ENCODE data around the gene PRDM13. TPM values are rescaled to one million over a fixed set of nuclear protein-coding genes. Genes with fewer than 3 reads are reported as not detected.
"Not testable (repeated sequence)": the region's sequence is repeated elsewhere in the genome, so short reads cannot be mapped to it uniquely, and the experiment has no call there.

The PRDM13 gene
- polyA plus RNA-seq, 1 donor: 0.03 TPM

- H3K4me3 ChIP-seq (ENCODE audit: low read length): peak overlapping the region; percentile 41
- H3K27me3 ChIP-seq (ENCODE audit: control insufficient read depth, insufficient read depth, low read length): peaks cover 82% of the 10 kb centered on the region
- H3K9me3 ChIP-seq (ENCODE audit: control insufficient read depth, low read depth, low read length): peaks cover 8% of the 10 kb centered on the region
- H3K4me1 ChIP-seq (ENCODE audit: control insufficient read depth, insufficient read depth, low read length): peaks cover 7% of the 10 kb centered on the region
- H3K27ac ChIP-seq (ENCODE audit: low read length): no peak overlapping the region
- DNase-seq: peak; percentile 48 to 69
- no CpG with 5 or more reads among the region's 52 CpGs for WGBS (ENCODE audit: insufficient coverage, low lambda C conversion rate)
- H3K36me3 ChIP-seq (ENCODE audit: control insufficient read depth, insufficient read depth, low read length): no peaks in the 10 kb centered on the region
Observed at GRCh38 chr6:99588618-99589289, 17.9 kb upstream of the PRDM13 start.

- peaks cover 85% of the 10 kb centered on the region for H3K27me3 ChIP-seq (ENCODE audit: control insufficient read depth, insufficient read depth, low read length)
- H3K27ac ChIP-seq (ENCODE audit: low read length): no peak overlapping the region
- no peak for DNase-seq
- WGBS (ENCODE audit: insufficient coverage, low lambda C conversion rate): no CpG with 5 or more reads among the region's 21 CpGs
- H3K36me3 ChIP-seq (ENCODE audit: control insufficient read depth, insufficient read depth, low read length): no peaks in the 10 kb centered on the region
- H3K4me3 ChIP-seq (ENCODE audit: low read length): peak overlapping the region; percentile 41
- peaks cover 7% of the 10 kb centered on the region for H3K4me1 ChIP-seq (ENCODE audit: control insufficient read depth, insufficient read depth, low read length)
- peaks cover 8% of the 10 kb centered on the region for H3K9me3 ChIP-seq (ENCODE audit: control insufficient read depth, low read depth, low read length)
Observed at GRCh38 chr6:99589290-99589672, 17.4 kb upstream of the PRDM13 start.

GRCh38 chr6:99589907-99590493, 16.6 kb upstream of the PRDM13 start:
- Histone ChIP-seq H3K4me1 (ENCODE audit: control insufficient read depth, insufficient read depth, low read length) (peaks cover 7% of the 10 kb centered on the region), H3K9me3 (ENCODE audit: control insufficient read depth, low read depth, low read length) (peaks cover 11% of the 10 kb centered on the region), H3K36me3 (ENCODE audit: control insufficient read depth, insufficient read depth, low read length) (no peaks in the 10 kb centered on the region), H3K27me3 (ENCODE audit: control insufficient read depth, insufficient read depth, low read length) (peaks cover 88% of the 10 kb centered on the region), H3K4me3 (ENCODE audit: low read length) (no peak overlapping the region), H3K27ac (ENCODE audit: low read length) (no peak overlapping the region)
- no peak for DNase-seq
- 13% methylated on average over 1 of the region's 10 CpGs for WGBS (ENCODE audit: insufficient coverage, low lambda C conversion rate)

- no CpG with 5 or more reads among the region's 63 CpGs for WGBS (ENCODE audit: insufficient coverage, low lambda C conversion rate)
Observed at GRCh38 chr6:99590728-99591672, 15.6 kb upstream of the PRDM13 start.

GRCh38 chr6:99591673-99592364, 14.8 kb upstream of the PRDM13 start:
- Histone ChIP-seq H3K9me3 (ENCODE audit: control insufficient read depth, low read depth, low read length) (peaks cover 11% of the 10 kb centered on the region), H3K36me3 (ENCODE audit: control insufficient read depth, insufficient read depth, low read length) (no peaks in the 10 kb centered on the region), H3K4me3 (ENCODE audit: low read length) (no peak overlapping the region), H3K27ac (ENCODE audit: low read length) (no peak overlapping the region), H3K27me3 (ENCODE audit: control insufficient read depth, insufficient read depth, low read length) (peaks cover 87% of the 10 kb centered on the region), H3K4me1 (ENCODE audit: control insufficient read depth, insufficient read depth, low read length) (peaks cover 7% of the 10 kb centered on the region)
- DNase-seq: no peak
- WGBS (ENCODE audit: insufficient coverage, low lambda C conversion rate): 18% methylated on average over 3 of the region's 6 CpGs

More at GRCh38 chr6:99590728-99591672, 15.6 kb upstream of the PRDM13 start:
- DNase-seq: no peak
- Histone ChIP-seq H3K4me3 (ENCODE audit: low read length) (no peak overlapping the region), H3K36me3 (ENCODE audit: control insufficient read depth, insufficient read depth, low read length) (no peaks in the 10 kb centered on the region), H3K4me1 (ENCODE audit: control insufficient read depth, insufficient read depth, low read length) (peaks cover 7% of the 10 kb centered on the region), H3K9me3 (ENCODE audit: control insufficient read depth, low read depth, low read length) (peaks cover 11% of the 10 kb centered on the region), H3K27ac (ENCODE audit: low read length) (no peak overlapping the region), H3K27me3 (ENCODE audit: control insufficient read depth, insufficient read depth, low read length) (peaks cover 85% of the 10 kb centered on the region)

GRCh38 chr6:99592900-99593299, 13.7 kb upstream of the PRDM13 start:
- 40% methylated on average over 1 of the region's 1 CpG for WGBS (ENCODE audit: insufficient coverage, low lambda C conversion rate)
- no peak for DNase-seq
- Histone ChIP-seq H3K27me3 (ENCODE audit: control insufficient read depth, insufficient read depth, low read length) (peaks cover 89% of the 10 kb centered on the region), H3K36me3 (ENCODE audit: control insufficient read depth, insufficient read depth, low read length) (no peaks in the 10 kb centered on the region), H3K27ac (ENCODE audit: low read length) (no peak overlapping the region), H3K4me3 (ENCODE audit: low read length) (no peak overlapping the region), H3K4me1 (ENCODE audit: control insufficient read depth, insufficient read depth, low read length) (peaks cover 7% of the 10 kb centered on the region), H3K9me3 (ENCODE audit: control insufficient read depth, low read depth, low read length) (peaks cover 11% of the 10 kb centered on the region)

GRCh38 chr6:99594696-99595095, 11.9 kb upstream of the PRDM13 start:
- H3K27me3 ChIP-seq (ENCODE audit: control insufficient read depth, insufficient read depth, low read length): peaks cover 86% of the 10 kb centered on the region
- not testable (repeated sequence) for H3K27ac ChIP-seq (ENCODE audit: low read length); H3K36me3 ChIP-seq (ENCODE audit: control insufficient read depth, insufficient read depth, low read length); H3K4me3 ChIP-seq (ENCODE audit: low read length); DNase-seq; H3K9me3 ChIP-seq (ENCODE audit: control insufficient read depth, low read depth, low read length); H3K4me1 ChIP-seq (ENCODE audit: control insufficient read depth, insufficient read depth, low read length)
- WGBS (ENCODE audit: insufficient coverage, low lambda C conversion rate): no CpG with 5 or more reads among the region's 8 CpGs

- Histone ChIP-seq H3K4me1 (ENCODE audit: control insufficient read depth, insufficient read depth, low read length) (peaks cover 12% of the 10 kb centered on the region), H3K27me3 (ENCODE audit: control insufficient read depth, insufficient read depth, low read length) (peaks cover 92% of the 10 kb centered on the region), H3K27ac (ENCODE audit: low read length) (no peak overlapping the region), H3K4me3 (ENCODE audit: low read length) (no peak overlapping the region), H3K36me3 (ENCODE audit: control insufficient read depth, insufficient read depth, low read length) (no peaks in the 10 kb centered on the region), H3K9me3 (ENCODE audit: control insufficient read depth, low read depth, low read length) (peaks cover 12% of the 10 kb centered on the region)
- DNase-seq: no peak
- WGBS (ENCODE audit: insufficient coverage, low lambda C conversion rate): 0% methylated on average over 4 of the region's 54 CpGs
Observed at GRCh38 chr6:99602520-99603420, 3.9 kb upstream of the PRDM13 start.

- H3K36me3 ChIP-seq (ENCODE audit: control insufficient read depth, insufficient read depth, low read length): no peaks in the 10 kb centered on the region
- no peak overlapping the region for H3K4me3 ChIP-seq (ENCODE audit: low read length)
- H3K4me1 ChIP-seq (ENCODE audit: control insufficient read depth, insufficient read depth, low read length): peaks cover 12% of the 10 kb centered on the region
- peaks cover 92% of the 10 kb centered on the region for H3K27me3 ChIP-seq (ENCODE audit: control insufficient read depth, insufficient read depth, low read length)
- peak in 1 of 2 donors; percentile 48 for DNase-seq
- WGBS (ENCODE audit: insufficient coverage, low lambda C conversion rate): no CpG with 5 or more reads among the region's 55 CpGs
- no peak overlapping the region for H3K27ac ChIP-seq (ENCODE audit: low read length)
- H3K9me3 ChIP-seq (ENCODE audit: control insufficient read depth, low read depth, low read length): peaks cover 12% of the 10 kb centered on the region
Observed at GRCh38 chr6:99603421-99604165, 3.0 kb upstream of the PRDM13 start.
